SK-N-SH treated with all-trans-retinoic acid at 6 μM for 48 hours (cell line): Measurements from ENCODE around the gene EPHA4.

Experiments used
- ATAC-seq: fragments of 200-7000 bp; cut with Tn5 transposase; 3 replicates; pipeline ENCODE4 v1.9.1; 2020; ENCODE audit warnings: mild to moderate bottlenecking, moderate library complexity
- ARNTL ChIP-seq: fragments of 450-650 bp; formaldehyde crosslinking; IDR thresholded peaks from 2 replicates; pipeline ENCODE4 v1.5.0; 2020; ENCODE audit warnings: low read depth, mild to moderate bottlenecking, moderate library complexity, borderline replicate concordance
- BACH2 ChIP-seq: fragments of 250-450 bp; sonication (Bioruptor Pico); IDR thresholded peaks from 2 replicates; pipeline ENCODE4 v1.9.0; 2021; ENCODE audit warnings: mild to moderate bottlenecking, borderline replicate concordance
- CREB5 ChIP-seq: fragments of 250-450 bp; sonication (Bioruptor Pico); IDR thresholded peaks from 2 replicates; pipeline ENCODE4 v1.5.1; 2020; ENCODE audit warnings: low read depth, mild to moderate bottlenecking, moderate library complexity
- CSRNP3 ChIP-seq: fragments of 250-450 bp; sonication (Bioruptor Pico); IDR thresholded peaks from 2 replicates; pipeline ENCODE4 v1.5.1; 2021; ENCODE audit warnings: mild to moderate bottlenecking, moderate library complexity
- ESRRG ChIP-seq: fragments of 250-450 bp; sonication (Bioruptor Pico); IDR thresholded peaks from 2 replicates; pipeline ENCODE4 v1.6.1; 2021; ENCODE audit warnings: mild to moderate bottlenecking
- GLIS3 ChIP-seq: fragments of 250-450 bp; sonication (Bioruptor Pico); IDR thresholded peaks from 2 replicates; pipeline ENCODE4 v1.5.0; 2020; ENCODE audit warnings: mild to moderate bottlenecking, moderate library complexity
- ISL1 ChIP-seq: fragments of 250-450 bp; sonication (Bioruptor Pico); IDR thresholded peaks from 2 replicates; pipeline ENCODE4 v2.1.2; 2022; ENCODE audit warnings: mild to moderate bottlenecking, moderate library complexity
- OSR1 ChIP-seq: fragments of 250-450 bp; sonication (Bioruptor Pico); IDR thresholded peaks from 2 replicates; pipeline ENCODE4 v1.8.0; 2022; ENCODE audit warnings: moderate library complexity, mild to moderate bottlenecking, inconsistent platforms
- POU6F1 ChIP-seq: fragments of 250-450 bp; sonication (Bioruptor Pico); IDR thresholded peaks from 2 replicates; pipeline ENCODE4 v1.8.0; 2021; ENCODE audit warnings: low read depth, mild to moderate bottlenecking, moderate library complexity, borderline replicate concordance
- RARB ChIP-seq: fragments of 250-450 bp; sonication (Bioruptor Pico); IDR thresholded peaks from 2 replicates; pipeline ENCODE4 v1.8.0; 2021; ENCODE audit warnings: mild to moderate bottlenecking, moderate library complexity
- SNAI2 ChIP-seq: fragments of 250-450 bp; sonication (Bioruptor Pico); IDR thresholded peaks from 2 replicates; pipeline ENCODE4 v1.5.0; 2020; ENCODE audit warnings: mild to moderate bottlenecking, moderate library complexity
- TCF4 ChIP-seq: fragments of 250-450 bp; sonication (Bioruptor Pico); IDR thresholded peaks from 2 replicates; pipeline ENCODE4 v1.8.0; 2021; ENCODE audit warnings: mild to moderate bottlenecking, moderate library complexity, borderline replicate concordance
- TSHZ2 ChIP-seq: fragments of 250-450 bp; sonication (Bioruptor Pico); IDR thresholded peaks from 2 replicates; pipeline ENCODE4 v1.5.0; 2020; ENCODE audit warnings: mild to moderate bottlenecking, moderate library complexity
- ZC3H10 ChIP-seq: fragments of 250-450 bp; sonication (Bioruptor Pico); IDR thresholded peaks from 2 replicates; pipeline ENCODE4 v1.5.1; 2021; ENCODE audit warnings: mild to moderate bottlenecking, moderate library complexity
- ZFP3 ChIP-seq: fragments of 250-450 bp; sonication (Bioruptor Pico); IDR thresholded peaks from 2 replicates; pipeline ENCODE4 v1.5.0; 2020; ENCODE audit warnings: mild to moderate bottlenecking, moderate library complexity
- ZFP30 ChIP-seq: fragments of 450-650 bp; formaldehyde crosslinking; IDR thresholded peaks from 2 replicates; pipeline ENCODE4 v1.5.0; 2022; ENCODE audit warnings: mild to moderate bottlenecking, moderate library complexity
- ZNF565 ChIP-seq: fragments of 450-650 bp; formaldehyde crosslinking; conservative IDR thresholded peaks from 2 replicates; pipeline ENCODE4 v1.5.0; 2020; ENCODE audit warnings: low read depth, mild to moderate bottlenecking, moderate library complexity
- ZNF70 ChIP-seq: fragments of 450-650 bp; formaldehyde crosslinking; IDR thresholded peaks from 2 replicates; pipeline ENCODE4 v1.5.0; 2020; ENCODE audit warnings: mild to moderate bottlenecking, moderate library complexity

EPHA4 gene

GRCh38 chr2:221385716-221386115 is 186.4 kb downstream of the EPHA4 start:
- TF ChIP-seq CREB5 (CRISPR knock-in tag) (no peak), SNAI2 (CRISPR knock-in tag) (no peak), ESRRG (no peak), CSRNP3 (no peak), POU6F1 (CRISPR knock-in tag) (no peak), ZFP30 (no peak), ZC3H10 (CRISPR knock-in tag) (no peak), ZNF70 (CRISPR knock-in tag) (no peak), GLIS3 (CRISPR knock-in tag) (no peak), ARNTL (CRISPR knock-in tag) (no peak), ISL1 (CRISPR knock-in tag) (no peak), OSR1 (CRISPR knock-in tag) (no peak), TSHZ2 (no peak)

GRCh38 chr2:221381928-221382488 is 190.1 kb downstream of the EPHA4 start:
- TF ChIP-seq TCF4: no peak
- no peak for TF ChIP-seq TSHZ2
- no peak for TF ChIP-seq ZFP3
- TF ChIP-seq CREB5 (CRISPR knock-in tag): no peak
- no peak for TF ChIP-seq BACH2 (CRISPR knock-in tag)
- ATAC-seq: no peak

More at GRCh38 chr2:221385716-221386115, 186.4 kb downstream of the EPHA4 start:
- ATAC-seq: no peak

- no peak for ATAC-seq
- TF ChIP-seq TSHZ2 (no peak), CSRNP3 (no peak), ARNTL (CRISPR knock-in tag) (no peak), ZNF565 (CRISPR knock-in tag) (no peak), SNAI2 (CRISPR knock-in tag) (no peak), RARB (CRISPR knock-in tag) (no peak), POU6F1 (CRISPR knock-in tag) (no peak), BACH2 (CRISPR knock-in tag) (no peak)
Measured at GRCh38 chr2:221380686-221381085, 191.4 kb downstream of the EPHA4 start.
